Measurements from ENCODE around the gene BPIFB6.

The BPIFB6 gene

DNA sequence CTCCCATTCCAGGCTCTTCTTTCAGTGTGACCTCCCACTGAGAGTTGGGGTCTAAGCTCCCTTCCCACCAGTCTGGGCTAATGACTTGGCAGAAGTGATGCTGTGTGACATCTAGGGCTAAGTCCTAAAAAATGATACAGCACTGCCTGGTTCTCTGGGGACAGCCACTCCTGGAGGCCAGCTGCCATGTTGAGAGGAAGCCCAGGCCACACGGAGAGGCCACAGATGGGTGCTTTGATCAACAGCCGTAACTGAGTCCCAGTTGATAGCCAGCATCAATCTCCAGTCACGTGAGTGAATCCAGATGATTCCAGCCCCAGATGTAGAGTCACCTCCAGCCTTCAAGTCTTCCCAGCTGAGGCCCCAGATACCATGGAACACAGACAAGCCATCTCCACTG is 41.0 kb upstream of the BPIFB6 start:
- no peaks in the 10 kb centered on the region for H3K27me3 Mint-ChIP-seq (ENCODE audit: low read depth)
- H3K27ac Mint-ChIP-seq = no peak overlapping the region
- H3K4me3 Mint-ChIP-seq = no peak overlapping the region
- no peaks in the 10 kb centered on the region for H3K4me1 Mint-ChIP-seq
- peaks cover 8% of the 10 kb centered on the region for H3K9me3 Mint-ChIP-seq
- TF ChIP-seq, protein P1, sequence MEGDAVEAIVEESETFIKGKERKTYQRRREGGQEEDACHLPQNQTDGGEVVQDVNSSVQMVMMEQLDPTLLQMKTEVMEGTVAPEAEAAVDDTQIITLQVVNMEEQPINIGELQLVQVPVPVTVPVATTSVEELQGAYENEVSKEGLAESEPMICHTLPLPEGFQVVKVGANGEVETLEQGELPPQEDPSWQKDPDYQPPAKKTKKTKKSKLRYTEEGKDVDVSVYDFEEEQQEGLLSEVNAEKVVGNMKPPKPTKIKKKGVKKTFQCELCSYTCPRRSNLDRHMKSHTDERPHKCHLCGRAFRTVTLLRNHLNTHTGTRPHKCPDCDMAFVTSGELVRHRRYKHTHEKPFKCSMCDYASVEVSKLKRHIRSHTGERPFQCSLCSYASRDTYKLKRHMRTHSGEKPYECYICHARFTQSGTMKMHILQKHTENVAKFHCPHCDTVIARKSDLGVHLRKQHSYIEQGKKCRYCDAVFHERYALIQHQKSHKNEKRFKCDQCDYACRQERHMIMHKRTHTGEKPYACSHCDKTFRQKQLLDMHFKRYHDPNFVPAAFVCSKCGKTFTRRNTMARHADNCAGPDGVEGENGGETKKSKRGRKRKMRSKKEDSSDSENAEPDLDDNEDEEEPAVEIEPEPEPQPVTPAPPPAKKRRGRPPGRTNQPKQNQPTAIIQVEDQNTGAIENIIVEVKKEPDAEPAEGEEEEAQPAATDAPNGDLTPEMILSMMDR (IDR thresholded peaks at IDR 0.05; ENCODE audit: unreplicated experiment in 3 of 3) = no peak
- H3K36me3 Mint-ChIP-seq (ENCODE audit: low read depth) = no peaks in the 10 kb centered on the region

DNA sequence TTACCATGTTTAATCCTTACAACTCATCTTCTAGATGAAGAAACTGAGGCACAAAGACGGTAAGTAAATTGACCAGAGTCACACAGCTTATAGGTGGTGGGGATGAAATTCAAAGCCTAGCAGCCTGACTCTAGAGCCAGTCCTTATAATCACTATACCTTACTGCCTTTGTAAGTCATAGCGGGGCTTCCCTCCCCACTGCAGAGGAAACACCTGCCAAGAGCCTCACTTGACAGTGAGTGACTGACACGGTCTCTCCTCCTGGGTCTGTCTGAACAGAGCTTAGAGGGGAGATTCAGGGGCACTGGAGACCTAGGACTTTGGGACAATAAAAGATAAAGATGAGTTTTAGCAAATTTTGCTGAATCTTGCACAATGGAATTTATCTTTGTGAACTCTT is 40.1 kb upstream of the BPIFB6 start:
- H3K4me3 Mint-ChIP-seq = no peak overlapping the region
- H3K36me3 Mint-ChIP-seq (ENCODE audit: low read depth) = no peaks in the 10 kb centered on the region
- H3K9me3 Mint-ChIP-seq = peaks cover 8% of the 10 kb centered on the region
- H3K4me1 Mint-ChIP-seq = no peaks in the 10 kb centered on the region
- no peaks in the 10 kb centered on the region for H3K27me3 Mint-ChIP-seq (ENCODE audit: low read depth)
- no peak overlapping the region for H3K27ac Mint-ChIP-seq
- TF ChIP-seq, protein P1 (IDR thresholded peaks at IDR 0.05; ENCODE audit: unreplicated experiment in 3 of 3) = no peak

DNA sequence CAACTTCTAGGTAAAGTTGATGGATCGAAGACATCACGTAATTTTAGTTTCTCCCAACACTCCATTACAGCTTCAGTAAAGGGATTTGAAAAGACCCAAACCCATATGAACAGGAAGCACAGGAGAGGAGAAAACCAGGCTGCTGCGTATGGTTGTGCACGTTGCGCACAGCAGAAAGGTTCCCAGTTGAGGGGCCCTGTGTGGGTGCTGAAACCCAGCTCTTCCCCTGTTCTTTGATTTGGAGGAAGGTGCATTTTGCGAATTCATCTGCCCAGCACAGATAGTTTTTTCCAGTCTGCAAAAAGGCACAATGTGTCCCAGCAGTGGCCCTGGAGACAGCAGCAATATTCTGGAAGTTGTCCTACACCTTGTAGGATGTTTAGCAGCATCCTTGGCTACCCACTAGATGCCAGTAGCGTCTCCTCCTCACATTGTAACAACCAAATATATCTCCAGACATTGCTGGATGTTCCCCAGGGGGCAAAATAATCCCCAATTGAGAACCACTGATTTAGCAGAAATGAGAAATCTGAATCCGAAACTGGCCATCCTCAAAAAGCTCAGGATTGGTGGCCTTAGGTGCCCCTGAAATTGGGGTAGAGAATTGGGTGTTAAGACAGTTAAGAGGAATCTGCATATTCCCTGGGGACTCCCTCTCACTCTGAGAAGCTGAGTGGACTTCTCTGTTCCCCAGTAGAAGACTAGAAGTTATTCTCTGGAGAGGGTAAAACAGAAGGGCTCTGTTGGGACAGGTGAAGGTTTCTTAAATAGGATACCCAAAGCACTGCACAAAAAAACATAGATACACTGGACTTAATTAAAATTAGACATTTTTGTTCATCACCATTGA is 39.4 kb upstream of the BPIFB6 start:
- no peaks in the 10 kb centered on the region for H3K4me1 Mint-ChIP-seq
- H3K27ac Mint-ChIP-seq = no peak overlapping the region
- no peaks in the 10 kb centered on the region for H3K36me3 Mint-ChIP-seq (ENCODE audit: low read depth)
- H3K4me3 Mint-ChIP-seq = no peak overlapping the region
- H3K27me3 Mint-ChIP-seq (ENCODE audit: low read depth) = no peaks in the 10 kb centered on the region
- TF ChIP-seq, protein P1 (IDR thresholded peaks at IDR 0.05; ENCODE audit: unreplicated experiment in 3 of 3) = no peak
- peaks cover 11% of the 10 kb centered on the region for H3K9me3 Mint-ChIP-seq

DNA sequence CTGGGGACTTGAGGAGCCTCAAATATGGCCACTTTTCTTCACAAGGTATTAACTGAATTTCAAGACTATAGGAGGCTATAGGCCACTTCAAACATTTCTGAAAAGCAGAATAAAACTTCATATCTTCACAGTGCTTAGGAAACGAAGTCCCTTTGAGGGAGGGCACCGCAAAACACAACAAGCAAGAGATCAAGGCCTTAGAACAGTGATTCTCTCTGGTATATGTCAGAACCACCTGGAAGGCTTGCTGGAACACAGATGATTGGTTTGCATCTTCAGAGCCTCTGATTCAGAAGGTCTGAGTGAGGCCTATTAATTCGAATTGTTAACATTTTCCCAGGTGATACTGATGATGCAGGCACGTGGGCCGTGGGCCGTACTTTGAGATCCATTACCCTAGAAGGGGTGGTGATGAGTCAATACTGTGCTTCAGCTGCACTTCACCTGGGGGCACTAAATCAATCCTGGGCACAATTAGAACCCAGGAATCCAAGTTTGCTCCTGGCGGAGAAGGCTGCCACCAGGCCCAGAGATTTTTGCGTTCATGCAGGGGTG is 37.9 kb upstream of the BPIFB6 start:
- H3K4me3 Mint-ChIP-seq = no peak overlapping the region

DNA sequence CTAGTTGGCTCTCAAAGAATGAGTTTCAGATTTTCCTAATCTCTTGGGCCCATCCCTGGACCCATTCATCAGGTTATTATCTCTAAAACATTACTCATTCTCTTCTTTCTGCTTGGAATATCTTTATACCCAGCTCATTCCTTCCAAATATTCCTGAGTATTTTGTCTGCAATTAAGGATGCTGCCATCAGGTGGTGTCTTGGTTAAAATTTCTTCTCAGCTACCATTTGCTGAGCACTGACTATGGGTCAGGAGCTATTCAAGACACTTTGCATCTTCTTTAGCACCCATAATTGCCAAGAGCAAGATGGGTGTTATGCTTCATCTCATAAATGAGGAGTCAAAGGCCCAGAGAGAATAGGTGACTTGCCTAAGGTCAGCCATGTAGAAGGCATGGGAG is 35.6 kb upstream of the BPIFB6 start:
- Mint-ChIP-seq H3K36me3 (ENCODE audit: low read depth) (no peaks in the 10 kb centered on the region), H3K4me3 (no peak overlapping the region), H3K4me1 (no peaks in the 10 kb centered on the region), H3K27ac (no peak overlapping the region), H3K27me3 (ENCODE audit: low read depth) (no peaks in the 10 kb centered on the region), H3K9me3 (peaks cover 11% of the 10 kb centered on the region)
- TF ChIP-seq, protein P1 (IDR thresholded peaks at IDR 0.05; ENCODE audit: unreplicated experiment in 3 of 3) = no peak

More for the DNA sequence above, 37.9 kb upstream of the BPIFB6 start:
- Mint-ChIP-seq H3K36me3 (ENCODE audit: low read depth) (no peaks in the 10 kb centered on the region), H3K27me3 (ENCODE audit: low read depth) (no peaks in the 10 kb centered on the region), H3K4me1 (no peaks in the 10 kb centered on the region), H3K9me3 (peaks cover 11% of the 10 kb centered on the region), H3K27ac (no peak overlapping the region)
- TF ChIP-seq, protein P1 (IDR thresholded peaks at IDR 0.05; ENCODE audit: unreplicated experiment in 3 of 3) = no peak

DNA sequence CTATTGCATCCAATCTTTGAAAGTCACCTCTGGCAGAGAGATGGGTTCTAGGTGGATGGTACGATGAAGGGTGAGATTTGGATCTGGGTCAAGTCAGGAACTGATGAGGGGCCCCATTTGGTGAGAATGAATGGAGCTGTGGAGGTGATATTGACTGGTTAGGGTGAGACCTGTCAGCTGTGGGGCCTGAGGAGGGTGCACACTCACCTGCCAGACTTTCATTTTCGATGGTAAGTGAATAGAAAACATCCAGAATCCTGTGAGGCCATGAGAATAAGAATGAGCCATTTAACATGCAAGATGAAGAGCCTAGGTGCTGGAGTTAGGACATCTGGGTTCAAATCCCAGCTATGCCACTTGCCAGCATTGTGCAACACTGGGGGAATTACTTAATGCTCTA is 34.0 kb upstream of the BPIFB6 start:
- H3K36me3 Mint-ChIP-seq (ENCODE audit: low read depth) = no peaks in the 10 kb centered on the region
- peaks cover 11% of the 10 kb centered on the region for H3K9me3 Mint-ChIP-seq
- H3K4me1 Mint-ChIP-seq = no peaks in the 10 kb centered on the region
- TF ChIP-seq, protein P1 (IDR thresholded peaks at IDR 0.05; ENCODE audit: unreplicated experiment in 3 of 3) = no peak
- H3K4me3 Mint-ChIP-seq = no peak overlapping the region
- H3K27ac Mint-ChIP-seq = no peak overlapping the region
- H3K27me3 Mint-ChIP-seq (ENCODE audit: low read depth) = no peaks in the 10 kb centered on the region
